ENCODE data around the gene CHD1. TPM values are rescaled to one million over a fixed set of nuclear protein-coding genes. Genes with fewer than 3 reads are reported as not detected.

Gene CHD1
- total RNA-seq, 1 experiment from 2014 or later = 36.5 TPM

- Histone ChIP-seq H3K36me3 (ENCODE audit: control insufficient read depth, insufficient read depth, low read length) (no peaks in the 10 kb centered on the region), H3K27me3 (ENCODE audit: control insufficient read depth, insufficient read depth, low read length) (no peaks in the 10 kb centered on the region), H3K9me3 (ENCODE audit: control insufficient read depth, insufficient read depth, low read depth, low read length) (no peaks in the 10 kb centered on the region), H3K4me1 (ENCODE audit: control insufficient read depth, insufficient read depth, low read length) (no peaks in the 10 kb centered on the region), H3K27ac (ENCODE audit: low read length) (no peak overlapping the region), H3K4me3 (ENCODE audit: low read depth in 2 of 2, low read length in 2 of 2) (no peak overlapping the region)
- intact Hi-C loops (cut with micrococcal nuclease; ENCODE audit: unreplicated experiment) = no loop called here
- BruUV-seq (replicated peaks) = no TSS peak
- TF ChIP-seq CTCF (IDR thresholded peaks at IDR 0.05) (no peak), SIN3A (IDR thresholded peaks at IDR 0.05; ENCODE audit: borderline replicate concordance, insufficient read depth, low read depth, low read length) (no peak), TCF7L2 (IDR thresholded peaks at IDR 0.05; ENCODE audit: low read depth, low read length) (no peak), POLR2AphosphoS5 (IDR thresholded peaks at IDR 0.05; ENCODE audit: low read depth, low read length) (no peak), REST (IDR thresholded peaks at IDR 0.05; ENCODE audit: insufficient read depth in 1 of 2, low read depth in 2 of 2, low read length in 1 of 2) (no peak)
- CTCF ChIA-PET = no interaction called here
- POLR2A ChIA-PET = no interaction called here
- ATAC-seq (no peak), DNase-seq (ENCODE audit: low read depth, low spot score) (no peak)
- in situ Hi-C loops (cut with HindIII; ENCODE audit: low pct_unique_long_range_greater_than_20kb, low sequenced_read_pairs) = no loop called here
Observed at GRCh38 chr5:98813755-98814154, 115.1 kb downstream of the CHD1 start.

GRCh38 chr5:98810206-98810605, 118.6 kb downstream of the CHD1 start:
- ChIA-PET CTCF (no interaction called here), POLR2A (interaction anchor here (0.6 kb wide), 1 partner anchor 1616 kb away, joined by 4 read pairs; no protein-coding TSS in a partner anchor)
- Histone ChIP-seq H3K27ac (ENCODE audit: low read length) (no peak overlapping the region), H3K9me3 (ENCODE audit: control insufficient read depth, insufficient read depth, low read depth, low read length) (peaks cover 11% of the 10 kb centered on the region; the same call in 1 of the 2 replicates), H3K27me3 (ENCODE audit: control insufficient read depth, insufficient read depth, low read length) (no peaks in the 10 kb centered on the region), H3K4me3 (ENCODE audit: low read depth in 2 of 2, low read length in 2 of 2) (no peak overlapping the region), H3K4me1 (ENCODE audit: control insufficient read depth, insufficient read depth, low read length) (no peaks in the 10 kb centered on the region), H3K36me3 (ENCODE audit: control insufficient read depth, insufficient read depth, low read length) (no peaks in the 10 kb centered on the region)
- intact Hi-C loops (cut with micrococcal nuclease; ENCODE audit: unreplicated experiment) = no loop called here
- BruUV-seq (replicated peaks) = no TSS peak
- TF ChIP-seq CTCF (IDR thresholded peaks at IDR 0.05) (no peak), TCF7L2 (IDR thresholded peaks at IDR 0.05; ENCODE audit: low read depth, low read length) (no peak), SIN3A (IDR thresholded peaks at IDR 0.05; ENCODE audit: borderline replicate concordance, insufficient read depth, low read depth, low read length) (no peak), POLR2AphosphoS5 (IDR thresholded peaks at IDR 0.05; ENCODE audit: low read depth, low read length) (no peak), REST (IDR thresholded peaks at IDR 0.05; ENCODE audit: insufficient read depth in 1 of 2, low read depth in 2 of 2, low read length in 1 of 2) (no peak)
- in situ Hi-C loops (cut with HindIII; ENCODE audit: low pct_unique_long_range_greater_than_20kb, low sequenced_read_pairs) = no loop called here
- DNase-seq (ENCODE audit: low read depth, low spot score) = no peak
- ATAC-seq = no peak

All from Panc1 (cell line).